Immature natural killer cell (primary cell): ENCODE results near the gene NKAIN2. TPM values are rescaled to one million over a fixed set of nuclear protein-coding genes. Genes with fewer than 3 reads are reported as not detected.

Experiments
- DNase-seq, 3 donors: peaks; one replicate each; pipeline ENCODE4 v3.0.0; 2022; ENCODE audit warnings: mixed read lengths in 1 of 3
- H3K27ac Mint-ChIP-seq, 6 donors: one replicate each; pipeline ENCODE4 v1.8.0; 2020; ENCODE audit warnings: mixed read lengths in 6 of 6, mild to moderate bottlenecking in 5 of 6, inconsistent platforms in 4 of 6, moderate library complexity in 3 of 6
- H3K27me3 Mint-ChIP-seq, 3 donors: one replicate each; pipeline ENCODE4 v1.8.0; 2020 to 2021; ENCODE audit warnings: low read depth in 3 of 3, mild to moderate bottlenecking in 3 of 3, mixed read lengths in 3 of 3, moderate library complexity in 3 of 3, inconsistent platforms in 1 of 3
- H3K36me3 Mint-ChIP-seq, 3 donors: one replicate each; pipeline ENCODE4 v1.8.0; 2020; ENCODE audit warnings: mixed read lengths in 3 of 3, inconsistent platforms in 2 of 3, mild to moderate bottlenecking in 2 of 3
- H3K4me1 Mint-ChIP-seq, 2 donors: one replicate each; pipeline ENCODE4 v1.8.0; 2020; ENCODE audit warnings: inconsistent platforms in 2 of 2, mild to moderate bottlenecking in 2 of 2, mixed read lengths in 2 of 2, moderate library complexity in 1 of 2
- H3K4me3 Mint-ChIP-seq, 5 donors: one replicate each; pipeline ENCODE4 v1.8.0; 2020; ENCODE audit warnings: mild to moderate bottlenecking in 5 of 5, mixed read lengths in 5 of 5, inconsistent platforms in 3 of 5, moderate library complexity in 3 of 5
- H3K9me3 Mint-ChIP-seq, 6 donors: one replicate each; pipeline ENCODE4 v1.8.0; 2020; ENCODE audit warnings: mild to moderate bottlenecking in 6 of 6, mixed read lengths in 6 of 6, inconsistent platforms in 4 of 6, moderate library complexity in 3 of 6
- polyA plus RNA-seq, 3 donors: library from polyadenylated mRNA; unstranded; fragments of 300-500 nt; fragmentation: Illumina TruSeq; gene quantifications; one replicate each; pipeline ENCODE4 v1.2.3, GENCODE V29; 2021

The NKAIN2 gene
- polyA plus RNA-seq, 3 donors from 2014 or later = not detected

DNA sequence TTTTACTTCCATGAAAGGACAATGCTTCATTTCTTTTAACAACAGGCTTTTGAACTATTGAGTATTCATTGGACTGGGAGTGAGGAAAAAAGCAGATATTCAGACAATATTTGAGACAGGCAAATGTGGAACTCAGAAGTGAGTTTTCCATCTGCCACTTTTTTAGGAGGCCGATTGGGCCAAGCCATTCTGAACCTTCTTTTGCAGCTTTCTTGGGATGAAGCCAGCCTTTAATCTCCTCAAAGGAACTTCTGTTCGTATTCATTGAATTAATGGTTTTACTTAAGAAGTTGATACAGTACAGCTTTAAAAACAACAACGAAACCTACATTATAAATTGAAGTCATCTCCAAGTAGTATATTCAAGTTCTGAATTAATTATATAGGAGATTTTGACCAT is 971.5 kb downstream of the NKAIN2 start:
- peaks cover 0 to 1% (median 0%) of the 10 kb centered on the region in 6 donors for H3K9me3 Mint-ChIP-seq
- H3K27ac Mint-ChIP-seq = no peak overlapping the region
- no peak overlapping the region for H3K4me3 Mint-ChIP-seq
- H3K27me3 Mint-ChIP-seq = no peaks in the 10 kb centered on the region
- H3K4me1 Mint-ChIP-seq = no peaks in the 10 kb centered on the region
- H3K36me3 Mint-ChIP-seq = no peaks in the 10 kb centered on the region
- DNase-seq = no peak

- Mint-ChIP-seq H3K9me3 (peaks cover 0 to 1% (median 0%) of the 10 kb centered on the region in 6 donors), H3K4me3 (no peak overlapping the region), H3K27me3 (no peaks in the 10 kb centered on the region), H3K36me3 (no peaks in the 10 kb centered on the region), H3K27ac (no peak overlapping the region), H3K4me1 (no peaks in the 10 kb centered on the region)
- no peak for DNase-seq
Observed at GRCh38 chr6:124777863-124778262, 974.2 kb downstream of the NKAIN2 start.

DNA sequence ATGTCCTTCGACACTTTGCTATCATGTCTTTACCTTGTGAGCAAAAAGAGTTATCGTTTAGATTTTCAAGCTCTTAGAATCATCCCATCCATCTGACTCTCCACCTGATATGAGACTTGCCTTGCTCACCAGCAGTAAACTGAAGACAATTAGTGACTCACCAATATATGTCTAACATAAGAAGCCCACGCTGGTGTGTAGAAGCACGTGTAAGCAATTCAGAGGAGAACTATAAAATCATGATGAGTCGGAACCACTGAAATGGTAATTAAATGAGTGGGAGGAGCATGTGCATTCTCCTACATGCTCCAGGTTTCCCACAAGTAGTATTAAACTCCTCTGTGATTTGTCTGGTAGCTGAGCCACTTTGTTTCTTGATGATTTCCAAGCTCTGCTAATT is 977.0 kb downstream of the NKAIN2 start:
- Mint-ChIP-seq H3K27me3 (peaks cover 0 to 3% (median 0%) of the 10 kb centered on the region in 3 donors), H3K36me3 (no peaks in the 10 kb centered on the region), H3K9me3 (peaks cover 0 to 7% (median 0%) of the 10 kb centered on the region in 6 donors), H3K27ac (no peak overlapping the region), H3K4me3 (no peak overlapping the region), H3K4me1 (no peaks in the 10 kb centered on the region)
- DNase-seq = no peak

- no peak overlapping the region for H3K27ac Mint-ChIP-seq
- peaks cover 0 to 13% (median 0%) of the 10 kb centered on the region in 6 donors for H3K9me3 Mint-ChIP-seq
- no peak for DNase-seq
- no peaks in the 10 kb centered on the region for H3K4me1 Mint-ChIP-seq
- peaks cover 0 to 9% (median 0%) of the 10 kb centered on the region in 3 donors for H3K27me3 Mint-ChIP-seq
- H3K4me3 Mint-ChIP-seq = no peak overlapping the region
- no peaks in the 10 kb centered on the region for H3K36me3 Mint-ChIP-seq
Observed at GRCh38 chr6:124783344-124783743, 979.7 kb downstream of the NKAIN2 start.

DNA sequence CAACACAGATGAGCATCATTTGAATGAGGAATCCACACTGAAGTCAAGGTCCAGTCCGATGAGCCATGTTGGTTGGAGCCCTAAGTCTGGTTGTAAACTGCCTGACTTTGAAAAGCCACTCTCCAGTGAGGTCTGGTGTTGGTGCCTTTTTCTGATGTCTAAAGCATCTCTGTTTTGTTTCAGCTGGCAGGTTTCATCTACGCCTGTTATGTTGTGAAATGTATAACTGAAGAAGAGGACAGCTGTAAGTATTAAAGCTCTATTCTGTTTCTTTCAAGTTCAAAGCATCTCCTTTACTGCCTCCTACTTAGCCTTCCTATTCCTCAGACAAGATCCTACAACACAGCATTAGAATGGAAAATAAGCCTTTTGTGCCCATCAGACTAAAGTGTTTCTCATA is 987.5 kb downstream of the NKAIN2 start:
- H3K36me3 Mint-ChIP-seq = no peaks in the 10 kb centered on the region

DNA sequence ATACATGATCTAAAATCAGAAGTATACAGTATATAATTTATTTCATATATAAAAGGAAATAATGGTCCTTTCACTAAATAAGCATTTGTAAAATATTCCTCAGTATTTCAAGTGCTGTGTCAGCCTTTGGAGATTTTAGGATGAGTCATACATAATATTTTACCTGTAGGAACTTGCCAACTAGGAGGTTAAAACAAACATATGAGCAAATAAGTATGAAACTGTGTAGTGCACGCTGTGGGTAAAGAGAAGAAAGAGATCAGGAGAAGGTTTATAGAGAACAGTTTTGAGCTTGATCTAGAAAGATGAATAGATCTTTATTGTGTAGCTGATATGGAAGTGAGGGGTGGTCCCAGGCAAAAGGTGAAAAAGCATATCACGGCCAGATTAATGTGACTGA is 988.7 kb downstream of the NKAIN2 start:
- Mint-ChIP-seq H3K27me3 (peaks cover 0 to 5% (median under 1%) of the 10 kb centered on the region in 3 donors), H3K4me3 (no peak overlapping the region), H3K27ac (no peak overlapping the region), H3K36me3 (no peaks in the 10 kb centered on the region), H3K4me1 (no peaks in the 10 kb centered on the region), H3K9me3 (peaks cover 0 to 7% (median under 1%) of the 10 kb centered on the region in 6 donors)
- DNase-seq = no peak

More for the DNA sequence above, 987.5 kb downstream of the NKAIN2 start:
- H3K27me3 Mint-ChIP-seq = peaks cover 0 to 7% (median 5%) of the 10 kb centered on the region in 3 donors
- no peak overlapping the region for H3K4me3 Mint-ChIP-seq
- no peak overlapping the region for H3K27ac Mint-ChIP-seq
- peaks cover 0 to 7% (median 0%) of the 10 kb centered on the region in 6 donors for H3K9me3 Mint-ChIP-seq
- DNase-seq = no peak
- H3K4me1 Mint-ChIP-seq = no peaks in the 10 kb centered on the region

DNA sequence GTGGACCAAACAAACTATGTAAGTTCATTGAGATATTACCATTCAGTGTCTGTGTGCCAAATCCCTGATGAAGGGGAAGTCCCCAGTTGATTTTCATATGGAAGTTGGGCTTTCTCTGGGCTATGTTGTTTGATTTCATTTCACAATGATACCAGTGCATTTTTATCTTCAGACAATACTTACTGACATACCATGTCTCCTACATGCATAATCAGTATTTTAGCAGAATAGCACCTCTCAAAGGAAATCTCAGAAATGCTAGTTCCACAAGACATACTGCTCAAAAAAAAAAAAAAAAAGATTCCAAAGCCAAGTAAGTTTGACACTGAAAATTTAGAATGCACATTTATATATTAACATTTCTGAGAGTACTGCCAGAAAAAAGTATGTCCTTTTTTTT is 989.7 kb downstream of the NKAIN2 start:
- H3K9me3 Mint-ChIP-seq = peaks cover 0 to 2% (median under 1%) of the 10 kb centered on the region in 6 donors
- no peak overlapping the region for H3K4me3 Mint-ChIP-seq
- no peaks in the 10 kb centered on the region for H3K4me1 Mint-ChIP-seq
- DNase-seq = no peak
- H3K27me3 Mint-ChIP-seq = peaks cover 0 to 5% (median 2%) of the 10 kb centered on the region in 3 donors
- H3K27ac Mint-ChIP-seq = no peak overlapping the region
- no peaks in the 10 kb centered on the region for H3K36me3 Mint-ChIP-seq

DNA sequence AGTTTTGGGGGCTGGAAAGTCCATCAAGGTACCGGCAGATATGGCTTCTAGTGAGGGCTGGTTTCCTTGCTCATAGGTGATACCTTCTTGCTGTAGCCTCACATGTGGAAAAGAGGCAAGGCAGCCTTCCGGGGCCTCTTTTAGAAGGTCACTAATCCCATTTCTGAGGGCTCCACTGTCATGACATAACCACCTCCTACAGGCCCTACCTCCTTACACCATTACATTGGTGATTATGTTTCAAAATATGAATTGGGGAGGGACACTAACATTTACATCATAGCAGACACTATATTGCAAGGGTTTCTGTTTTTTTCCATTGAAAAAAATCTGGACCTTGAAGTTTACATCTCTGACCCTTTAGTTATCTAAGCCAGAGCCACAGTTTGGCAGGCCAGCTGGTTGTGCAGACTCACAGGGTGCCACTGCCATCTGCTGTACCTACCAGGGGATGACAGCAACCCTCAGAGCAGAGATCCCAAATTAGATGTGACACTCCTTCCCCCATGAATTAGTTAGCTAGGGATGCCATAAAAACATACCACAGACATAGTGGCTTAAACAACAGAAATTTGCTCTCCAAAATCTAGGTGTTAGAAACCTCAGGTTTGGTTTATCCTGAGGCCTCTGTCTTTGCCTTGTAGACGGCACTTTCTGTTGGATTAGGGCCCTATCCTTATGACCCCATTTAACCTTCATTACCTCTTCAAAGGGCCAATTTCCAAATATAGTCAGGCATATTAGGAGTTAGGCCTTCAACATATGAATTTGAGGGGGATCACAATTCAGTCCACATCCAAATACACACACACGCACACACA is 992.2 kb downstream of the NKAIN2 start:
- Mint-ChIP-seq H3K4me1 (no peaks in the 10 kb centered on the region), H3K27me3 (peaks cover 0 to 3% (median 2%) of the 10 kb centered on the region in 3 donors), H3K27ac (no peak overlapping the region), H3K36me3 (no peaks in the 10 kb centered on the region), H3K4me3 (no peak overlapping the region), H3K9me3 (peaks cover 0 to 2% (median 0%) of the 10 kb centered on the region in 6 donors)
- no peak for DNase-seq

DNA sequence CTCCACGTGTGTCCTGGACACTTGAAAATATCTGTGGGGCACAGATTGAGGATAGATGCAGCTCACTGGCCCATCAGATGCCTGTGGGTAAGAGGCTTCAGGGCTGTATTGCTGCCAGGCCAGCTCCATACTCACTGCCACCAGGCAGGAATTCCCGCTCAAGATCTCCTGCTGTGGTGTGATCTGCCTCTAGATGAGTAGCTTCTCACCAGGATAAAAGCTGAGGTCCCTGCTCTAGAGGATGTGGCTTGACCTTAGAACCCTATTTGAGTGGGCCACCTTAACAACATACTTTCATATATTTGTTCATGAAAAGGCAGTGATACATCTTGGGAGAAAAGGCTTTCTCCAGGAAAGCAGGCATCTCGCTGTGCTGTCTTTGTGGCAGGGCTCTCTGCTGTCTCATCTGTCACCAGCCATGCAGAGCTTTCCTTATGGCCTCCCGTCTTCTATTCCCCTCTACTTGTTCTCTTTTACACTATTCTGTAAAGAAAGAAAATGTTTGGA is 992.9 kb downstream of the NKAIN2 start:
- peaks cover 0 to 3% (median 2%) of the 10 kb centered on the region in 3 donors for H3K27me3 Mint-ChIP-seq
- H3K36me3 Mint-ChIP-seq = no peaks in the 10 kb centered on the region
- no peak overlapping the region for H3K27ac Mint-ChIP-seq
- no peak for DNase-seq
- no peaks in the 10 kb centered on the region for H3K4me1 Mint-ChIP-seq
- H3K9me3 Mint-ChIP-seq = peaks cover 0 to 2% (median 0%) of the 10 kb centered on the region in 6 donors
- no peak overlapping the region for H3K4me3 Mint-ChIP-seq

DNA sequence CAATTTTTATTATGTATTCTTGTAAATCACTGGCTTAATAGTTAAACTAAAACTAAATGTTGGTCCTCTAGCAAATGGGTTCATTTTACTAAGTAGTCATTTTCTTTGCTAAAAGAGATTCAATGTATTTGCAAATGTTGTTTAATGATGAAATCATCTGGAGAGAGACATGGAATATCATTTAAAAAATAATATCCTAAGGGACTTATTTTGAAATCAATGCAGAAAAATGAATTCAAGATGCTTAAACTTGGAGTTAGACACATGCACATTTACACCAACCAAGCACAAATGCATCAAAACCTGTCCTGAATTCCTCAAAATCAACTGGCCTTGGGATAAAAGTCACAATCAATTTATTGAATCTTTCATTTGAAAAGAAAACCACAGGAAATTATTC is 993.6 kb downstream of the NKAIN2 start:
- DNase-seq = no peak
- Mint-ChIP-seq H3K9me3 (peaks cover 0 to 2% (median 0%) of the 10 kb centered on the region in 6 donors), H3K4me1 (no peaks in the 10 kb centered on the region), H3K4me3 (no peak overlapping the region), H3K27ac (no peak overlapping the region), H3K27me3 (peaks cover 0 to 3% (median 2%) of the 10 kb centered on the region in 3 donors), H3K36me3 (no peaks in the 10 kb centered on the region)

DNA sequence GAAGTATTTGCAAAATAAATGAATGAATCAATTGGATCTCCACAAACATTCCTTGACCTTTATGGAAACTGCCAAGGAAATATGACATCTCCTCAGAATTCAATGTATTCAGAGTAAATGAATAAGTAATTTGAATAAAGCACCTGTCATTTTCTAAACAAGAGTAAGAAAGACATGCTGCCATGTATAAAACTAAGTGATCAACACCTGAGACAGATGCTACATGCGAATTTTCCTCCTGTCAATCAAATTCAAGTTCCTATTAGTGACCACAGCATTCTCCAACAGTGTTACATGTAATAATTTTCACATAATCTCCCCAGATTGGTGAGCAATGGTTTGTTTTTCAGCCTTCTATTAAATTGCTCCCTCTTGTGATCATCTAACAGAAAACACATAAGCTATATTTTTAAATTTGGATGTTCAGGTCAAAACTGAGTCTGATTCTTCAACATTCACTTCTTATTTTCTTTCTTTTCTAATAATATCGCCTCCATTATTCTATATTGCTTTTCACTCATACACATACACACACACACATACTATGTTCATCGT is 995.4 kb downstream of the NKAIN2 start:
- Mint-ChIP-seq H3K4me1 (no peaks in the 10 kb centered on the region), H3K9me3 (peaks cover 0 to 2% (median 0%) of the 10 kb centered on the region in 6 donors), H3K36me3 (no peaks in the 10 kb centered on the region), H3K4me3 (no peak overlapping the region), H3K27me3 (peaks cover 0 to 3% (median 2%) of the 10 kb centered on the region in 3 donors), H3K27ac (no peak overlapping the region)
- no peak for DNase-seq

DNA sequence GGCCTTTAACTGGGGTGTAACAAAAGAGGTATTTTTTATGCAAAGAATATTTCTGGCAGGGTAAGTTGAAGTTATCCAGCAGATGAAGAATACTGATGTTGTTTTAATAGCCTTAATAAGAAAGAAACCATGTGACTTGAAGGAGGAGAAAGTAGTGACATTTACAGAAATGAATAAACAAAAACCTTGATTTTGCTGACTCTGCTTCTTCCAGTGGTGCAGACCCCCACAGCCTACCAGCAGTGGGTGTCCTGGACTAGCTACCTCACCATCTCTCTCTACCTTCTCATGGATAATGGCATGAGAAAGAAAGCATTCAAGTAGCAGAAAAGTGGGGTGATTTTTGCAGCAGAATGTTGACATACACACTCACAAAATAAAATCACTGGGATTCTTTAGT is 996.0 kb downstream of the NKAIN2 start:
- no peak overlapping the region for H3K27ac Mint-ChIP-seq
- no peak overlapping the region for H3K4me3 Mint-ChIP-seq
- no peaks in the 10 kb centered on the region for H3K4me1 Mint-ChIP-seq
- DNase-seq = no peak
- H3K27me3 Mint-ChIP-seq = peaks cover 0 to 2% (median under 1%) of the 10 kb centered on the region in 3 donors
- no peaks in the 10 kb centered on the region for H3K36me3 Mint-ChIP-seq
- H3K9me3 Mint-ChIP-seq = peaks cover 0 to 2% (median 0%) of the 10 kb centered on the region in 6 donors

DNA sequence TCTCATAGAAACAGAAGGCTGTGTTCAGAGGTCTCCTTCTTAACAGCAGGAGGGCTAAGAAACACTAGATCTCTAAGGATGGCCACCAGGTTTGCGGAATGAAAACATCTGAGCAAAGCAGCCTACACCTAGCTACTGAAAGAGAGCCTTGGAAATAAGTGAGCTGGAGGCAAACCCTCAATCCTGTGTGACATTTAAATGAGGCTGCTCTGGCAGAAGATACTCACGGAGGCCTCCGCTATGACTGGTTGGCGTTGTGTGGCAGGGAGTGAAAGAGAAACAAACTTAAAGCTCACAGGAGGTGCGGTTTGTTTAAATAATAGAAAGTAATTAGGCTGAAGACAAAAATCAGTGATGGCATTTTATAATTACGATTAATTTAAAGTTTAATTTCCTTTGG is 996.6 kb downstream of the NKAIN2 start:
- DNase-seq = no peak
- Mint-ChIP-seq H3K27ac (no peak overlapping the region), H3K4me1 (no peaks in the 10 kb centered on the region), H3K27me3 (peaks cover 0 to 2% (median 0%) of the 10 kb centered on the region in 3 donors), H3K9me3 (peaks cover 0 to 2% (median 0%) of the 10 kb centered on the region in 6 donors), H3K4me3 (no peak overlapping the region), H3K36me3 (no peaks in the 10 kb centered on the region)

DNA sequence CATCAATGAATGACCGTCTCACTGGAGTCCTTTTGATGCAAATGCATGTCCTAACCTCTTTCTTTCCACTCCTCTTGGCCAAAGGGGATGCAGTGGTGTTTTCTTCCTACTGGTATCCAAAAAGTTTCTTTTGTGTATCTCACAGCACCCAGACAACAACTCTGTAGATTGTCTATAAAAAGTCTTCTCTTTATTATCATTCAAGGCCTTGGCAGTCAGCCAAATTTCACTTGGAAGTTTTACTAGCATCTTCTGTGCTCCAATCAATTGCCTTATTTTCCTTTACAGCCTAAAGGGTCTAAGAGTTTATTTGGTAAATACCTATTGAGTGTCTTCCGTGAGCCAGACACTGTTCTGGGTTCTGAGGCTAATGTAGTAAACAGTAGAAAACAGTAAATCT is 1008.4 kb downstream of the NKAIN2 start:
- Mint-ChIP-seq H3K27me3 (peaks cover 0 to 3% (median 0%) of the 10 kb centered on the region in 3 donors), H3K9me3 (peaks cover 0 to 12% (median 0%) of the 10 kb centered on the region in 6 donors), H3K4me3 (no peak overlapping the region), H3K4me1 (no peaks in the 10 kb centered on the region), H3K36me3 (no peaks in the 10 kb centered on the region), H3K27ac (no peak overlapping the region)
- DNase-seq = no peak
